Upper lobe of left lung (tissue), 4 donors: ENCODE measurements around the gene NES.

Source experiments
- CTCF ChIP-seq, 6 experiments: fragments of 450-650 bp in 4 of 6; fragments of 200-600 bp in 2 of 6; sonication (generic) in 2 of 6; IDR thresholded peaks; one replicate each; pipeline ENCODE4 v1.5.1; 2016 to 2019; ENCODE audit warnings: antibody characterized with exemption in 6 of 6
- POLR2AphosphoS5 ChIP-seq, 2 donors: sonication (generic); formaldehyde crosslinking; IDR thresholded peaks; one replicate each; pipeline ENCODE4 v1.5.1; 2017; ENCODE audit warnings: antibody characterized with exemption in 2 of 2

GRCh38 chr1:156684227-156684782, 7.1 kb upstream of the NES start:
- TF ChIP-seq CTCF (IDR thresholded peaks at IDR 0.05) (no peak), POLR2AphosphoS5 (IDR thresholded peaks at IDR 0.05) (no peak)
